NCI-H2227 treated with DMSO at 0.1 percent for 48 hours (cell line): Measurements from ENCODE around the gene ITPKC.
A peak's percentile ranks its signal among the peaks of the same experiment; 100 is the strongest.
"Not testable (repeated sequence)": the region's sequence is repeated elsewhere in the genome, so short reads cannot be mapped to it uniquely, and the experiment has no call there.

Experiments used
- DNase-seq: peaks from one replicate; lab custom pipeline; 2025; lab: John Stamatoyannopoulos, UW

ITPKC gene

GRCh38 chr19:40717325-40717879 lies 490 bp downstream of the ITPKC start:
- DNase-seq: no peak

DNA sequence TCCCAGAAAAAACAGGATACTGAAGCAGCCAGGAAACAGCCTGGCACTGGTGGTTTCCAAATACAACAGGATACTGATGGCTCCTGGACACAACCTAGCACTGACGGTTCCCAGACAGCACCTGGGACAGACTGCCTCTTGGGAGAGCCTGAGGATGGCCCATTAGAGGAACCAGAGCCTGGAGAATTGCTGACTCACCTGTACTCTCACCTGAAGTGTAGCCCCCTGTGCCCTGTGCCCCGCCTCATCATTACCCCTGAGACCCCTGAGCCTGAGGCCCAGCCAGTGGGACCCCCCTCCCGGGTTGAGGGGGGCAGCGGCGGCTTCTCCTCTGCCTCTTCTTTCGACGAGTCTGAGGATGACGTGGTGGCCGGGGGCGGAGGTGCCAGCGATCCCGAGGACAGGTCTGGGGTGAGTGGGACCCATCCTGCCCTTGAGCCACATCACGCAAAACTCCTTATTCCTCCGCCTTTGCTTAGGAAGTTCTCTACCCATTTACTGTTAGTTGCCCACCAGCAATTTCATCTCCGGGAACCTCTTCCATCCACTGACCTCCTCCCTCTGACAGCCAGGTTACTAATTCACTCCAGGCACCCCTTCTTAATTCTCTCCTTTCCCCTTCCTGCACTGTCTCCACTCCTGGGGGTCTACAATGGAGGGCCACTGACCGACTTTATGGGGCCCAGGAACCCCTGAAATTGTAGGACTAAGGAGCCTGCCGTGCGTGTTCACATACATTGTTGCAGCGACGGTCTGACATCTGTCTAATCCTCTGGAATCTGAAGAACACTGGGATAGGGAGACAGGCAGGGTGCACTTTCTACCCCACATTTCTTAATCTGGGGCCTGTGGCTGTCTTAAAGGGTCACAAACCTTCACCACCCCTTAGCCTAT lies 1.2 kb downstream of the ITPKC start:
- no peak for DNase-seq

DNA sequence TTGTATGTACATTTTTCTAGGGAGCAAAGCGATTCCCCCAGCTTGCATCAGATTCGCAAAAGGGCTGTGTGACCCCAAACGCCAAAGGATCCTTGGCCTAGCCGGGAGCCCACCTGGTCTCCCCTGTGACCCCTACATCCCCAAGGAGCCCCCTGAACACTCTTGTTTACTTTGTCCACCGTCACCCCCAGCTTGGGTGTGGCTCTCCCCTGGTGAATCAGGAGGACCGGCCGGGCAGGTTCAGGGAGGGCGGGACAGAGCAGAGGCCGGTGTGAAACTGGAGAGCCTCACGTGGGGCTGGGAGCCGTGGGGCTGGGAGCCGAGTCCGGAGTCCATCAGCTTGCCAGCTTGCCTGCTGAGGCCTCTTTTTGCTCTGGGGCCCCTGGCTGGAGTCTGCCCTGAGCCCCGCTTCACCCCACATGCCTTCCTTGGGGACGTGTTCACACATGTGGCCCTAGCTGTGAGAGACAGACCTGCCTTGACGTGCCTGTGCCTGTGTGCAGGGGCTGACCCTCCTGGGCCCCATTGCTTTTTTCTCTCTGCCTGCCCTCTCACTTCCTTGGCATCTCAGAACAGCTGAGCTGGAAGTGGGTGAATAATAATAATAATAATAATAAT lies 2.0 kb downstream of the ITPKC start:
- DNase-seq: no peak

DNA sequence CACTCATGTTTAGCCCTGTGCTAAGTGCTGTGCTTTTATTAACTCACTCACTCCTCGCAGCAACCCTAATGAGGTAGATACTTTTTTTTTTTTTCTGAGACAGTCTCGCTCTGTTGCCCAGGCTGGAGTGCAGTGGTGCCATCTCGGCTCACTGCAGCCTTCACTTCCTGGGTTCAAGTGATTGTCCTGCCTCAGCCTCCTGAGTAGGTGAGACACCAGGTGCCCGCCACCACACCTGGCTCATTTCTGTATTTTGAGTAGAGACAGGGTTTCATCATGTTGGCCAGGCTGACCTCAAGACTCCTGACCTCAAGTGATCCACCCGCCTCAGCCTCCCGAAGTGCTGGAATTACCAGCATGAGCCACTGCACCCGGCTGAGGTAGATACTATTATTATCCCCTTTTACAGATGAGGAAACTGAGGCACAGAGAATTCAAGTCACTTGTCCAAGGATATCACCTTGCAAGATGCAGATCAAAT lies 2.5 kb downstream of the ITPKC start:
- DNase-seq: no peak

DNA sequence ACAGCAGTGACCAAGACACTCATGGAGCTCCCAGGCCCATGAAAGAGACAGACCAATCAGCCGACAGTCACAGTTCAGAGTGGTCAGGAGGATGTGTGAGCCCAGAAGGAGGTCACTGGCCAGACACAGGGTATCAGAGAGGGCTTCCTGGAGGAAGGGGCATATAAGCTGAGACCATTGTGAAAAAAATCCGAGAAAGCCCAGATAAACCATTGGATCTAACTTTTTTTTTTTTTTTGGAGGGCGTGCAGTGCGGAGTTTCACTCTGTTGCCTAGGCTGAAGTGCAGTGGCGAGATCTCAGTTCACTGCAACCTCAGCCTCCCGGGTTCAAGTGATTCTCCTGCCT lies 4.2 kb downstream of the ITPKC start:
- DNase-seq: no peak

DNA sequence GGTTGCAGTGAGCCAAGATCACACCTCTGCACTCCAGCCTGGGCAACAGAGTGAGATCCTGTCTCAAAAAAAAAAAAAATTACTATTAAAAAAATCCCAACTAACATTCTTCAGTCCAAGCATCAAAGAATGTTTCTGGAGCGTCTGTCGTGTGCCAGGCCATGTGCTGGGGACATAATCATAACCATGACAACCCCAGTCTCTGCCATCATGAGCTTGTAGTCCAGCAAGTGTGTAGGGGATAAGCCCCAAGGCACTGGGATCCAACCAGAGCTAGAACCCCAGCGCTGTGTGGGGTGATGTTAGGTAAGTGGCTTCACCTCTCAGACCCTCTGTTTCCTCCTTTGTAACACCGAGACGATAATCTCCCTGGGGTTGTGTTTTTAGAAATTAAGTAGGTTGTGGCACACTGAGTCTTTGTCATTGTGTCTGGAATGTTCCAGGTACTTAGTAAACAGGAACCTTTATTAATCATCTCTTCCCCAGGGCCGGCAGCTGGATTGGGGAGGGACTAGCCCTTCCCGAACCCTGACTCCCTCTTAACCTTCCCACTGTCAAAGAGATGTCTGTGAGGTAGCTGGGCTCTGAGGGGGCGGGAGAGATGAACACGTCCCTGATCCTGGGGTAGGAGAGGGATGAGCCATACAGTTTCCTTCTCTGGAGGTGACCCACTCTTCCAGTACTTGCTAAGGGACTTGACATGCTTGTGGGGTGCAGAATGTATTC lies 5.2 kb downstream of the ITPKC start:
- no peak for DNase-seq

DNA sequence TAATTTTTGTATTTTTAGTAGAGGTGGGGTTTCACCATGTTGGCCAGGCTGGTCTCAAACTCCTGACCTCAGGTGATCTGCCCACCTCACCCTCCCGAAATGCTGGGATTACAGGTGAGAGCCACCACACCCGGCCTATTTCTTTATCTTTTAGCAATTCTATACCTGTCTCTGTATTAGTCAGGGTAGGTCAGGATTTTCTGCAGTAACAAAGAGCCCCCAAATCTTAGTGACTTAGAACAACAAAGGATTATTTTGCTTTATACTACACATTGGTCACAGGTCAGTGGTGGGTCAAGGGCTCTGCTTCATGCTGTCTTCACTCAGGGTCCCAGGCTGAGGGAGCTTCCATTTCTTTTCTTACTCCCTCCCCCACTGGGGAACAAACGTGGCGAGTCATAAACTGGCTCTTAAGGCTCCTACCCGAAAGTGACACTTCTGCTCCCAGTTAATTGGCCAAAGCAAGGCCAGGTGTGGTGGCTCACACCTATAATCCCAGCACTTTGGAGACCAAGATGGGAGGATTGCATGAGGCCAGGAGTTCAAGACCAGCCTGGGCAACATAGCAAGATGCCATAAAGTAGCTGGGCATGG lies 6.8 kb downstream of the ITPKC start:
- no peak for DNase-seq

GRCh38 chr19:40724315-40724714 lies 7.4 kb downstream of the ITPKC start:
- DNase-seq: no peak

DNA sequence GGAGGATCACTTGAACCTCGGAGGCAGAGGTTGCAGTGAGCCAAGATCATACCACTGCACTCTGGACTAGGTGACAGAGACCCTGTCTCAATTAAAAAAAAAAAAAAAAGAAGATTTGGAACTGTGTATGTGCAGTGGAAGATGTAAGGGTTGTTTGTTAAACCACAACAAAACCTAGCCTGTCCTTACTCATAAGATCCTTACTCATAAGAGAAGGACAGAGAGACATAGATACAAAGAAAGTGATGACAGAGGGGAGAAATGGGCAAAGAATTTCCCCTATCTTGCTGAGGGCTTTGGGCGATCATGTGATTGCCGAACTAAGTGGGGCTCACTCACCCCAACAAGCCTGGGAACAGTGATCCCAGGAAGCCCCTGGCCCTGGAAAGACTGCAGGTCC lies 7.9 kb downstream of the ITPKC start:
- no peak for DNase-seq

GRCh38 chr19:40726279-40726678 lies 9.4 kb downstream of the ITPKC start:
- no peak for DNase-seq

DNA sequence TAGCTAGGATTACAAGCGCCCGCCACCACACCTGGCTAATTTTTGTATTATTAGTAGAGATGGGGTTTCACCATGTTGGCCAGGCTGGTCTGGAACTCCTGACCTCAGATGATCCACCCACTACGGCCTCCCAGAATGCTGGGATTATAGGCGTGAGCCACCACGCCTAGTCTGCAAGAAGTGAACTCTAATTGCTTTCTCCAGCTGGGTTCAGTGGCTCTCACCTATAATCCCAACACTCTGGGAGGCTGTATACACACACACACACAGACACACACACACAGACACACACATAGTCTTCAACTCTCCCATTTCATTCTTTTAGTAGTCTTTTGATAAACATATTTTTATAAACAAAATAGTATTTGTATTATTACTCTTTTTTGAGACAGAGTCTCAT lies 13.2 kb downstream of the ITPKC start:
- not testable (repeated sequence) for DNase-seq

DNA sequence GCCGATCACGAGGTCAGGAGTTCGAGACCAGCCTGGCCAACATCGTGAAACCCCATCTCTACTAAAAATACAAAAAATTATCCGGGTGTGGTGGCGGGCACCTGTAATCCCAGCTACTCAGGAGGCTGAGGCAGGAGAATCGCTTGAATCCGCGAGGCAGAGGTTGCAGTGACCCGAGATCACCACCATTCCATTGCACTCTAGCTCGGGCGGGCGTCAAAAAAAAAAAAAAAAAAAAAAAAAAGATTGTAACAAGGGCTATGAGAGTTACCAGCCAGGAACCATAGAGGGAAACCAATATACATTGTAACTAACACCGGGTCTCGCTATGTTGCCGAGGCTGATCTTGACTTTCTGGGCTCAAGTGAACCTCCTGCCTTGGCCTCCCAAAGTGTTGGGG lies 15.4 kb downstream of the ITPKC start:
- DNase-seq: not testable (repeated sequence)

DNA sequence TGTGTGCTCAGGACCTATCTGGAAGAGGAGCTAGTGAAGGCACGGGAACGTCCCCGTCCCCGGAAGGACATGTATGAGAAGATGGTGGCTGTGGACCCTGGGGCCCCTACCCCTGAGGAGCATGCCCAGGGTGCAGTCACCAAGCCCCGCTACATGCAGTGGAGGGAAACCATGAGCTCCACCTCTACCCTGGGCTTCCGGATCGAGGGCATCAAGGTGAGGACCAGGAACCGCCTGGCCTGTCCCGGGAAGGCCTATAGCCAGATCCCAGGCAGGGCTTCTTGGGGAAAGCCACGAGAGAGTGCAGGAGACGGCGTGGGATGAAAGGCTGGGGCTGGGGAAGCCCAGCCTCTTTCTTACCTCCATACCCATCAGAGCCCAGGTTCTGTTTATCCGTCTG lies 16.2 kb downstream of the ITPKC start:
- DNase-seq: no peak

DNA sequence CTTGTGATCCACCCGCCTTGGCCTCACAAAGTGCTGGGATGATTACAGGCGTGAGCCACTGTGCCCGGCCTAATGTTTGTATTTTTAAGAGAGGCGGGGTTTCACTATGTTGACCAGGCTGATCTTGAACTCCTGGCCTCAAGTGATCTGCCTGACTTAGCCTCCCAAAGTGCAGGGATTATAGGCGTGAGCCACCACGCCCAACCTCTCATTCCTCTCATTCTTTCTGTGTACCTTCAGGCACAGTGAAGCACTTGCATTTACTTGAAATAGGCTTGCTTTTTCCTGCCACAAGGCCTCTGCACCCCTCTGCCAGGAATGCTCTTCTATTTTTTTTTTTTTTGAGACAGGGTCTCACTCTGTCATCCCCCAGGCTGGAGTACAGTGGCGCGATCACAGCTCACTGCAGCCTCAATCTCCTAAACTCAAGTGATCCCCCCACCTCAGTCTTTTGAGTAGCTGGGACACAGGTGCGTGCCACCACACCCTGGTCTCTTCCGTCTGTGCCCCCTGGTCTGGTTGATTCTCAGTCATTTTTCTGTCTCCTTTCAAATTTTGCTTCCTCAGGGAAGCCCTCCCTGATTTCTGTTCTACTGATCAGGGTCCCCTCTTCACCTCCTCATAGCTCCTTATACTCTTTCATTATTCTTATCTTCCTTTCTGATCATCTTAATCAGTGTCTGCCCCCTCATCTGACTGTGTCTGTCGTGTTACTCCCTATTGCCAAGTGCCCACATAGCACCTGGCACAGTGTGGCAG lies 18.3 kb downstream of the ITPKC start:
- DNase-seq: no peak

- DNase-seq: no peak
These were observed 19.7 kb downstream of the ITPKC start for GRCh38 chr19:40736661-40737060.

GRCh38 chr19:40737102-40737644 lies 20.3 kb downstream of the ITPKC start:
- DNase-seq: no peak

- no peak for DNase-seq
These were observed 22.3 kb downstream of the ITPKC start for GRCh38 chr19:40739030-40739839.

DNA sequence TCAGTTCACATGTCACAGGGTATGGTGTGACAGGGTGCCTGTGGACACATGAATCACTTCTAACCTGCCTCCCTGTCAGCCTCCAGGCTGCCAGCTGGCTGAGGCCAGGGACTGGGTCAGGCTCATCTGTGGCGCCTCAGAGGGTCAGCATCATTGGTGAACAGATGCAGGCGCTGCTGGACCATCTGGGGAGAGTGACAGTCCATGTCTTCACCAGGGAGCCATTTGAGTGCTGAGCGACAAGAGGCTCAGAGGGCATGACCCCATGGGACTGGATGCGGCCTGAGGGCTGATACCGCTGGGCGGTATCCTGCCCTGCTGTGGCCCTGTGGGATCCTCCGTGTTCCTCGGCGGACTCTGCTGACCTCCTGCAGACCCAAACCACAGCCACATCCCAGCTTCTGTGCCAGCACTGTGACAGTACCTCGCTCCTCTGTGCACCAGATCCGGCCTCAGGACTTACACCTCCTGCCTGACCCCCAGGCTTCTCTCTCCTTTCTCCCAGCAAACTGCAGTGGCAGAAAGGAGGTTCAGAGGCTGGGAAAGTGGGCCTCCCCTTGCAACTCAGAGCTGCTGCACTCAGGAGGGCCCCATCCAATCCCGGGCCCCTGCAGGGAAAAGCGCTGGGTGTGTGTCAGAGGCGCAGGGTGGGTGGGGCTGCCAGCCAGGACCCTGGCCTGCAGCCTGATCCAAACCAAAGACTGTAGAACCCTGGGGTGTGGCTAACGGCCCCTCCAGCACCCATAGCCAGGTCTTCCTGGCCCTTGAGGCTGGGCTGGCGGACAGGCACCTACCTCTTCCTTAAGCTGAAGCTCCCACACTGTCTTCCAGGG lies 23.2 kb downstream of the ITPKC start:
- DNase-seq: no peak

GRCh38 chr19:40740747-40741146 lies 23.8 kb downstream of the ITPKC start:
- peak; percentile 76 for DNase-seq
